Measurements from ENCODE around the gene TMOD2. TPM values are rescaled to one million over a fixed set of nuclear protein-coding genes. Genes with fewer than 3 reads are reported as not detected.

TMOD2 gene
- total and polyA plus RNA-seq, 2 experiments from 2014 or later, result 3.0 to 5.9 TPM

Small RNA genes lying within 50 kb of the gene (small RNA-seq; reads per million reads assigned to genes)
- not detected for gene AC090971.5 (ENCODE audit: low replicate concordance)
- gene RF00017 (ENCODE audit: low replicate concordance), result not detected

Other genes with a start within 250 kb of the TMOD2 start
- 21.6 and 61.1 TPM in 2 replicates for gene DMXL2, start 128.8 kb upstream of the TMOD2 start, total RNA-seq (2014; rRNA removed; shearing (Covaris generic))
- gene DMXL2, start 128.8 kb upstream of the TMOD2 start, polyA plus RNA-seq (2016; fragmentation: Nextera tagmentation; extraction: Ambion mirVana), result 5.2 and 6.1 TPM in 2 replicates
- 44.2 and 46.2 TPM in 2 replicates for gene SCG3, start 70.1 kb upstream of the TMOD2 start, total RNA-seq (2014; rRNA removed; shearing (Covaris generic))
- gene SCG3, start 70.1 kb upstream of the TMOD2 start, polyA plus RNA-seq (2016; fragmentation: Nextera tagmentation; extraction: Ambion mirVana), result 83.9 and 99.5 TPM in 2 replicates
- gene LYSMD2, start 13.9 kb upstream of the TMOD2 start, total RNA-seq (2014; rRNA removed; shearing (Covaris generic)), result 5.4 and 7.2 TPM in 2 replicates
- gene LYSMD2, start 13.9 kb upstream of the TMOD2 start, polyA plus RNA-seq (2016; fragmentation: Nextera tagmentation; extraction: Ambion mirVana), result 5.1 and 5.9 TPM in 2 replicates
- 22.1 and 26.1 TPM in 2 replicates for gene TMOD3, start 78.1 kb downstream of the TMOD2 start, total RNA-seq (2014; rRNA removed; shearing (Covaris generic))
- gene TMOD3, start 78.1 kb downstream of the TMOD2 start, polyA plus RNA-seq (2016; fragmentation: Nextera tagmentation; extraction: Ambion mirVana), result 23.4 and 29.9 TPM in 2 replicates
- gene LEO1, start 220.2 kb downstream of the TMOD2 start, total RNA-seq (2014; rRNA removed; shearing (Covaris generic)), result 34.7 and 41.4 TPM in 2 replicates
- gene LEO1, start 220.2 kb downstream of the TMOD2 start, polyA plus RNA-seq (2016; fragmentation: Nextera tagmentation; extraction: Ambion mirVana), result 44.1 and 55.6 TPM in 2 replicates